SU-DHL-6 (cell line): Measurements from ENCODE around the gene MGAT5.

ENCODE experiments used
- CTCF ChIP-seq: fragments of 200-600 bp; sonication (generic); IDR thresholded peaks from one replicate; pipeline ENCODE4 v1.5.1; 2017; ENCODE audit warnings: antibody characterized with exemption, mild to moderate bottlenecking, low read length, moderate library complexity; ENCODE audit not compliant: insufficient read depth, poor library complexity, severe bottlenecking
- EZH2phosphoT487 ChIP-seq: fragments of 200-600 bp; sonication (generic), shearing (Covaris generic); conservative IDR thresholded peaks from 2 replicates; pipeline ENCODE4 v1.6.1; 2018; ENCODE audit warnings: mild to moderate bottlenecking, antibody characterized with exemption, low read length, moderate library complexity, mixed read lengths

- TF ChIP-seq EZH2phosphoT487 (no peak), CTCF (no peak)
Observed at GRCh38 chr2:134252092-134252750, 1.7 kb upstream of the MGAT5 start.
